ENCODE measurements around the gene HPN.

DNA sequence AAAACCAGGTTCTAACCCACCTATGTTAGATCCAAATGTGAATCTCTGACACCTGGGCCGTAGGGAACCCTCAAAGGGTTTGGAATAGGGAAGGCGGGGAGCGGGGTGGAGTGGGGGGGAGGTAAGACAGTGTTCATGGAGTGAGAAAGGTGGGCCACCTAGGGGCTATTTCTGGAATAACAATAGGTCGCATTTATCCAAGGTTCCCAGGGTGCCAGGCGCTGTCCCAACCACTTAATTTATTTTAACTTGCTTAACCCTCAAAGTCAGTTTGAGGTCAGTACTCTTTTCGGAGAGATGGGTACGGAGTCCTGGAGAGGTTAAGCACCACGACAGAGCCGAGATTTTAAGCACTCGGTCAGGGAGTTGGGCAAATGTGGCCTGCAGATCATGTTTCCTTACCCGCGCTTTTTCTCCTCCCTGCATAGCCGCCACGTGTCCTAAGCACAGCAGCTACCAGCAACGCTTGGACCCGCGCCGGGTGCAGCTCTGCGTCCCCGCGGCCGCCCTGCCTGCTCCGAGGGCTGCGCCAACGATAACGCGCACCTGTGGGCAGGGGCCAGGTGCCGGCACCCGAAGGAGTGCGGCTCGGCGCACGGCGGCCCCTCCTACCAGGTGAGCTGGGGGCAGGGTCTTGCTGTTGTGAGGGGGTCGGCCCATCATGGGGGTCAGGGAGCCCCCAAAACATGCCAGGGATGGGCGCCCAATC is 49.1 kb downstream of the HPN start:
- TF ChIP-seq, protein P1, sequence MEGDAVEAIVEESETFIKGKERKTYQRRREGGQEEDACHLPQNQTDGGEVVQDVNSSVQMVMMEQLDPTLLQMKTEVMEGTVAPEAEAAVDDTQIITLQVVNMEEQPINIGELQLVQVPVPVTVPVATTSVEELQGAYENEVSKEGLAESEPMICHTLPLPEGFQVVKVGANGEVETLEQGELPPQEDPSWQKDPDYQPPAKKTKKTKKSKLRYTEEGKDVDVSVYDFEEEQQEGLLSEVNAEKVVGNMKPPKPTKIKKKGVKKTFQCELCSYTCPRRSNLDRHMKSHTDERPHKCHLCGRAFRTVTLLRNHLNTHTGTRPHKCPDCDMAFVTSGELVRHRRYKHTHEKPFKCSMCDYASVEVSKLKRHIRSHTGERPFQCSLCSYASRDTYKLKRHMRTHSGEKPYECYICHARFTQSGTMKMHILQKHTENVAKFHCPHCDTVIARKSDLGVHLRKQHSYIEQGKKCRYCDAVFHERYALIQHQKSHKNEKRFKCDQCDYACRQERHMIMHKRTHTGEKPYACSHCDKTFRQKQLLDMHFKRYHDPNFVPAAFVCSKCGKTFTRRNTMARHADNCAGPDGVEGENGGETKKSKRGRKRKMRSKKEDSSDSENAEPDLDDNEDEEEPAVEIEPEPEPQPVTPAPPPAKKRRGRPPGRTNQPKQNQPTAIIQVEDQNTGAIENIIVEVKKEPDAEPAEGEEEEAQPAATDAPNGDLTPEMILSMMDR (IDR thresholded peaks at IDR 0.05; ENCODE audit: extremely low read depth in 1 of 2, insufficient read depth in 1 of 2, low read depth in 1 of 2, low read length in 2 of 2): peak; percentile 41 to 66
- no peak for TF ChIP-seq POLR2A (IDR thresholded peaks at IDR 0.05; ENCODE audit: low read depth, low read length)
